Aorta (tissue), 5 donors: Measurements from ENCODE around the gene TNNI2. TPM values are rescaled to one million over a fixed set of nuclear protein-coding genes. Genes with fewer than 3 reads are reported as not detected.

Experiments used
- ATAC-seq: fragments of 200-7000 bp; cut with Tn5 transposase; one replicate; pipeline ENCODE4 v1.9.1; 2022; ENCODE audit warnings: moderate library complexity; ENCODE audit not compliant: low FRiP score
- DNase-seq, 2 donors: peaks; one replicate each; pipeline ENCODE4 v3.0.0-alpha.2; 2020
- H3K27ac ChIP-seq, 2 donors: one replicate each; pipeline ENCODE4 v1.5.1; 2013; ENCODE audit warnings: low read length in 2 of 2, mild to moderate bottlenecking in 2 of 2, moderate library complexity in 2 of 2, control low read depth in 1 of 2, inconsistent platforms in 1 of 2, low read depth in 1 of 2
- H3K27me3 ChIP-seq, 2 donors: one replicate each; pipeline ENCODE4 v1.6.1; 2013; ENCODE audit warnings: control low read depth in 1 of 2, low read length in 1 of 2, mild to moderate bottlenecking in 1 of 2, moderate library complexity in 1 of 2; ENCODE audit not compliant: insufficient read depth in 2 of 2, control insufficient read depth in 1 of 2
- H3K36me3 ChIP-seq, 2 donors: one replicate each; pipeline ENCODE4 v1.6.1; 2013; ENCODE audit warnings: control low read depth in 1 of 2, low read length in 1 of 2, mild to moderate bottlenecking in 1 of 2; ENCODE audit not compliant: insufficient read depth in 2 of 2, control insufficient read depth in 1 of 2
- H3K4me1 ChIP-seq, 2 donors: one replicate each; pipeline ENCODE4 v1.6.1; 2013; ENCODE audit warnings: low read length in 2 of 2, control low read depth in 1 of 2, mild to moderate bottlenecking in 1 of 2, moderate library complexity in 1 of 2; ENCODE audit not compliant: insufficient read depth in 2 of 2, control insufficient read depth in 1 of 2
- H3K4me3 ChIP-seq, 2 donors: one replicate each; pipeline ENCODE4 v1.5.1; 2013; ENCODE audit warnings: low read length in 2 of 2, control low read depth in 1 of 2, mild to moderate bottlenecking in 1 of 2
- H3K9me3 ChIP-seq: one replicate; pipeline ENCODE4 v1.6.1; 2013; ENCODE audit warnings: mild to moderate bottlenecking, low read length; ENCODE audit not compliant: control insufficient read depth
- WGBS, 2 donors: extraction: QIAGEN DNeasy Blood & Tissue Kit; methylation state at CpG; one replicate each; pipeline ENCODE4 v1.1.7; 2013; 5-methylcytosine and 5-hydroxymethylcytosine counted together
- intact Hi-C, 2 donors: fragments of 100-400 bp; cut with DNase I; formaldehyde crosslinking; loops; one replicate each; pipeline versions ENCODE4 v1.14.2 to v1.15.0; 2022
- polyA plus RNA-seq, 2 donors: library from polyadenylated mRNA; stranded (reverse); fragments of 200-250 nt; gene quantifications; one replicate each; pipeline ENCODE4 v1.2.3, GENCODE V29; 2013
- total RNA-seq, 2 donors: library from RNA; stranded (reverse); fragmentation: NEBNext Ultra II Directional; extraction: Animal tissue kit (Norgen Biotek cat#: 25700); gene quantifications; one replicate each; pipeline ENCODE4 v1.2.1, GENCODE V29; 2021
- donor health status: healthy with polysubstance abuse.
- donor health status: Bipolar disorder and iron deficiency.
- donor health status: DM: no; HTN: no; CAD: no.
- donor health status: DM: no; HTN: no; CAD: no.
- donor health status: DM: yes; HTN: yes; CAD: no.

The TNNI2 gene
- total and polyA plus RNA-seq, 4 donors = 0.75 to 2.2 (median 0.81) TPM

DNA sequence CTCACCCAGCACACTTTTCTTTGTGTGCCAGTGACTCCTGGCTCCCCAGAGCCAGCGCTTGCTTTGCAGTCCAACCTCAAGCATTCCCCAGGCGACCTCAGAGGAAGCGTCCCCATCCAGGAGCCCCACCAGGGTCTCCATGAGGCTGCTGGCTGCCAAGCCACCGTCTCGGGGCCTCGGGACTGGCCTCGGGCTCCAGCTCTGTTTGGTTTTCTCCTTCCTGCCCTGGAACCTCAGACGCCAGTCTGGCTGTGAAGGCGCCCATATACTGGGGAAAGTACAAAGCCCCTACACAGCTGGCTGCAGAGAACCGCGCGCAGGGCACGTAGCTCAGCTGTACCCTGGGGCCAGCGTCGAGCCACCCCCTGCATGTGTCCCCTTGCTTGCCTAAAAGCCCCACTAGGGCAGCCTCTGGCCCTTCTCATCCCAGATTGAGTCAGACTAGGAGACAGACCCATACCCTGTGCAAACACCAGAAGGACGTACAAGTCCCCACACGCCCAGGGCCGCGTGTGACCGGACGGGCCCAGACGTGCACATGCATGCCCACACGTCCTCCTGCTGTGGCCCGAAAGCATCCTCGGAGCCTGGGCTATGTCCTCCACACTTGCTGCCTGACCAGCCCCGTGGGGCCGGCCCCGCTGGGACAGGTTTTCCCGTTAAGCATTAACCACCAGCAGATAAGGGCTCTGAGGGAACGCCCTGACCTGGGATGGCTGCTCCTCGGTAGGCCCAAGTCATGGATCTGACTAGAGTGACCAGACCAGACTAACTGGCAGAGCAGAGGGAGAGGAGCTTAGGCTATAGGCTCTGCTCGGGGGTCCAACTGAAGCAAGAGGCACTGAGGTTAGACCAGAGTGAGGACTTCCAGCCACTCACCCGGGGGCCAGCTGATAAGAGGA, 8.2 kb upstream of the TNNI2 start:
- 29 to 32% methylated on average over 33 of the region's 33 CpGs for WGBS, 2 donors
- Histone ChIP-seq H3K36me3 (no peaks in the 10 kb centered on the region), H3K9me3 (no peaks in the 10 kb centered on the region), H3K27me3 (no peaks in the 10 kb centered on the region), H3K4me1 (no peaks in the 10 kb centered on the region), H3K4me3 (no peak overlapping the region), H3K27ac (peak overlapping the region; percentile 32 to 76)
- DNase-seq (peak in 1 of 2 donors; percentile 63), ATAC-seq (no peak)
- intact Hi-C loops = loop anchor here in 1 of 2 donors (1.0 to 5.0 kb wide), 2 partner anchors 133 to 178 kb away; partner anchors contain the start of gene KRTAP5-6

DNA sequence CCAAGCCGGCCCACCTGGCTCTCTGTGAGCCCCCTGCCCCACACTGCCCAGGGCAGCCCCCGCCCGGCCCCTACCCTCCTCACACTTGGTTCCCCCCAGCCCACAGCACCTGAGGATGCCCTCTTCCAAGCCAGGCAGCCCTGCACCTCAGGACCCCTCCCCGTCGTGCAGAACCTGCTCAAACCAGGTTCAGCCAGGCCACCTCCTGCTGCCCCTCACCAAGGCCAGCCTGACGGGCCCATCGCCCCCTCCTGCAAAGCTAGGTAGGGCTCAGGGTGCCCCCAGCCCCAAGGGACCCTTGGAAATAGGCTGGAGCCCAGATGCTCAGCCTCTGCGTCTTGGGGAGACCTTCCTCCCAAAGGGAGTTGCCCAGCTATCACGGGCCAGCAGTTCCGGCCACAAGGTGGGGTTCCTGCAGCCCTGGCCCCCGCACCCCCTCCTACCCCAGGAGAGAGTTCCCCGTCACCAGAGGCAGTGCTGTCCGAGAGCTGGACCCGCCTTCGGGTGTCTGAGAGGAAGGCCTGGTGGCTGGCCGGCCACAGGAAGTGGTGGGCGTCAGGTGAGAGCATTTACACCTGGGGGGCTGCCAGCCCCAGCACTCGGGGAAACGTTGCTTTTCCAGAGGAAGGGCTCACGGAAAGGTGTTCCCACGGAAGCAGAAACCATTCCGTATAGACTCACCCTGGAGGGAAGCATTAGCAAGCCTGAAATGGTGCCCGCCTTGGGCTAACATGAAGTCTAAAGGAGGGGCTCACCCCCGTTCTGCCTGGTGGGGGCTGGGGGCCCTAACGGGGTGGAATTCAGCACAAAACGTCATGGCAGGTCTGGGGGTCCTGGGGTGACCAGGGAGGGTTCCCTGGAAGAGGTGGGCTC, 7.2 kb upstream of the TNNI2 start:
- intact Hi-C loops = loop anchor here (1.0 to 5.0 kb wide), 3 partner anchors 137 to 179 kb away; no protein-coding TSS in a partner anchor
- 80 to 83% methylated on average over 26 of the region's 26 CpGs for WGBS, 2 donors
- H3K27ac ChIP-seq = no peak overlapping the region
- no peak for ATAC-seq
- no peaks in the 10 kb centered on the region for H3K27me3 ChIP-seq
- no peaks in the 10 kb centered on the region for H3K4me1 ChIP-seq
- DNase-seq = no peak
- H3K36me3 ChIP-seq = no peaks in the 10 kb centered on the region
- no peak overlapping the region for H3K4me3 ChIP-seq
- H3K9me3 ChIP-seq = no peaks in the 10 kb centered on the region

DNA sequence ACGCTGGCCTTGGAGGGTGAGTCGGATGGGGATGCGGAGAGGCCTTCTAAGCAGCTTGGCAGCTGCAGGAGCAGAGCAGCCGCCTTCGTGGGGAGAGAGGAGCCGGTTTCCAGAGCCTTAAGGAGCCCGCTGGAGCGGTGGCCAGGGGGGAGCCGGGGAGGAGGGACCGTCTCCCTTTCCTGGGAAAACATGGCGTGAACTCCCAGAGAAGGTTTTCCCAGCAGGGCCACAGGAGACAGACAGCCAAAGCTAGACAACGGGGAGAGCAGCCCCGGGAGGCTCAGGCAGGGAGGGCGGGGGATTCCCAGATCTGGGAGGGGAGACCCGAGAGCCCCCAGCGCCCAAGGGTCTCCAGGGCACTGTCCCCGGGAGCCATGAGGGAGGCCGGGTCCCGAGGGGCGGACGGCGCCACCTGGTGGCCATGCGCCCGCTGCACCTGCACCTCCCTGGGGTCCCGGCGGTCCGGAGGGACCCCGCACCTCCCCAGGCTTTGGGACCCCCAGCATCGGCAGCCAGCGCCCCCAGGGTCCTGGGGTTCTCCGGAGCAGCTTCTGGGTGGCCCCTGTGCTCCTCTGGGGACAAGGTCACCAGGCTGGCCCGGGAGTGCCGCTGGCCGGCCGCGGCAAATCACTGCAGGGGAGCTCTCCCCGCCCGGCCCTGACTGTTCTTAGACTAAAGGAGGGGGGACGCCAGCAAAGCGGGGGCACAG, 6.4 kb upstream of the TNNI2 start:
- no peaks in the 10 kb centered on the region for H3K9me3 ChIP-seq
- H3K27ac ChIP-seq = no peak overlapping the region
- no peaks in the 10 kb centered on the region for H3K4me1 ChIP-seq
- 12 to 13% methylated on average over 38 to 40 of the region's 40 CpGs for WGBS, 2 donors
- DNase-seq = peak; percentile 77 to 91
- peak; percentile 64 for ATAC-seq
- H3K4me3 ChIP-seq = no peak overlapping the region
- no peaks in the 10 kb centered on the region for H3K27me3 ChIP-seq
- H3K36me3 ChIP-seq = no peaks in the 10 kb centered on the region
- intact Hi-C loops = loop anchor here (1.0 to 5.0 kb wide), 3 partner anchors 138 to 180 kb away; no protein-coding TSS in a partner anchor

DNA sequence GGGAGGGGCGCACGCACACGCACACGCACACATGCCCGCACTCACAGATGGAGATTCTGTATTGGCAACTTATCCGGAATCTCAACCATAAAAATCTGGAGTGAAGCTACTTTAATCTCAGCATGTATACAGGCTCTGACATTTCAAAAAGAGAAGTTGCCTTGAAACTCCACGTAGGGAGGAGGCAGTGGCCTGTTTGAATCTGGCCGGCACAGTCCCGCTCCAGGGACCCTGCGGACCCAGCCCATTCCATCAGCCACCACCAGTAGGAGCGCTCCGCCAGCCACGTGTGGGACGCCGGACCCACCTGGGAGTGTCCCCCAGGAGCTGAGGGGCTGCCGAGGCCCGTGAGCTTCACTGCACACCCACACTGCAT, 5.9 kb upstream of the TNNI2 start:
- intact Hi-C loops = loop anchor here (1.0 to 5.0 kb wide), 3 partner anchors 139 to 181 kb away; no protein-coding TSS in a partner anchor
- Histone ChIP-seq H3K4me3 (no peak overlapping the region), H3K4me1 (no peaks in the 10 kb centered on the region), H3K9me3 (no peaks in the 10 kb centered on the region), H3K36me3 (no peaks in the 10 kb centered on the region), H3K27me3 (no peaks in the 10 kb centered on the region), H3K27ac (no peak overlapping the region)
- no peak for ATAC-seq
- DNase-seq = peak in 1 of 2 donors; percentile 40
- 64 to 71% methylated on average over 17 of the region's 17 CpGs for WGBS, 2 donors

DNA sequence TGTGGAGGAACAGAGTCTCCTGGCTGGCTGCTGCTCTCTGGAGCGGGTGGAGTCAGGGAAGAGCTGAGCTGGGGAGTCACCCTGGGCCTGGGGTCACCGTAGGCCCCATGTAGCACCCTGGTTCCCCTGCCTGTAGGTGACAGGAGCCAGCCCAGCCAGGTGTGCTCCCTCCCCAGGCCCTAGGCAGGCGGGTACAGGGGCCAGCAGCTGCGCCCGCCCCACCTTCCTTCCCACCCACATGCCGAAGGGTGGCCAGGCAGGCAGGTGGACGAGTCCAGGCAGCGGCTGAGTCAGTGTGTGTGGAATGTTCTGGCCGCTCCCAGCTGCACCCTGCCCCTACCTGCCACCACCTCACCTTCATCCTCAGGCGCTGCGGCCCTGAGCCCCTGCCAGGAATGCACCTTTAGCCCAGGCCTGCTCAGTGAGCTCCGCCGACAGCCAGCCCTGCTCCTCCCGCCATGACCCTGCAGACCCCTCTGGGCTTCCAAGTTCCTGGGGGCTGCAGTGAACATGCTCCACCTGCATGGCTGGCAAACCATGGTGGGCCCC, 4.6 kb upstream of the TNNI2 start:
- no peak overlapping the region for H3K4me3 ChIP-seq
- 92 to 94% methylated on average over 14 of the region's 14 CpGs for WGBS, 2 donors
- DNase-seq (no peak), ATAC-seq (no peak)
- H3K27me3 ChIP-seq = no peaks in the 10 kb centered on the region
- intact Hi-C loops = loop anchor here in 1 of 2 donors (5.0 kb wide), 1 partner anchor 182 kb away; no protein-coding TSS in a partner anchor
- no peaks in the 10 kb centered on the region for H3K36me3 ChIP-seq
- no peaks in the 10 kb centered on the region for H3K4me1 ChIP-seq
- no peaks in the 10 kb centered on the region for H3K9me3 ChIP-seq
- no peak overlapping the region for H3K27ac ChIP-seq

DNA sequence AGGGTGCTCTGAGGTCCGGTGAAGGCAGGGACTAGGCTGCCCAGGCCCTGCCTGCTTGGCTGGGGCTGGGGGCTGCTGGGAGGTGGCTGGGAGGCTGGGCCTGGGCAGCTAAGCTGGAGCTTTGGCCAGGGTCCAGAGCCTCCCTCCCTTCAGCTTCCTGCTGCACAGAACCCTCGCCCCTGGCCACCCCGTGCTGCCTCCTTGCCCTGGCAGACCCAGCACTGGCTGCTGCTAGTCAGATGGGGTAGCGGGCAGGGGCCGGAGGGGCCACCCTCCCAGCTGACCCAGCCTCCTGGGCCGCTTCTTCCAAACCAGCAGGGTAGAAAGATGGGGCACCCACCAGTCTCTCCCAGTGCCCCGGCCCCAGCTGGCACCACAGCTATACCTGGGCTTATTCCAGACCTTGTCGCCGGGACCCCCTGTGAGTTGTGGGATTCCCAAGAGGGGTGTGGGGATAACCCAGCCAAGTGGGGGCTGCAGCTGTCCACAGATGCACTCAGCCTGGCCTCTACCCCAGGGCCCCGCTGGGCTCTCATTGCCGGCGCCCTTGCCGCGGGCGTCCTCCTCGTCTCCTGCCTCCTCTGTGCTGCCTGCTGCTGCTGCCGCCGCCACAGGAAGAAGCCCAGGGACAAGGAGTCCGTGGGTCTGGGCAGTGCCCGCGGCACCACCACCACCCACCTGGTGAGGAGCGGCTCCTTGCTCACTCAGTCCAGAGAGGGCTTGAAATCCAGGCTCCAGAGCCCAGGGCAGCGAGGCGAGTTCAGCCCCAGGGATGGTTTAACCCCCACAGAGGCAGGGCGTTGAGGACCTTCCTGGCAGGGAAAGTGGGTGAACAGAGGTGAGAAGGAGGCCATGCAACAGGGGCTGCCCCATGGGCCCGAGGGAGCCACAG, 3.8 kb upstream of the TNNI2 start, which contains the start of gene SYT8:
Gene SYT8, plus strand, starts transcription at position 212 of the 892 bp plus-strand sequence. Its CDS starts 116 bp downstream, at position 328.
- Histone ChIP-seq H3K4me1 (no peaks in the 10 kb centered on the region), H3K27ac (no peak within 1 kb of the TSS), H3K36me3 (no peaks in the 10 kb centered on the region), H3K4me3 (no peak within 1 kb of the TSS), H3K9me3 (no peaks in the 10 kb centered on the region), H3K27me3 (no peaks in the 10 kb centered on the region)
- ATAC-seq = no peak
- intact Hi-C loops = loop anchor here (5.0 kb wide), 4 partner anchors 42 to 317 kb away; partner anchors contain the start of gene TNNT3 (in 1 of the 2)
- WGBS, 2 donors = 87 to 90% methylated on average over 25 to 26 of the region's 26 CpGs
- no peak for DNase-seq

DNA sequence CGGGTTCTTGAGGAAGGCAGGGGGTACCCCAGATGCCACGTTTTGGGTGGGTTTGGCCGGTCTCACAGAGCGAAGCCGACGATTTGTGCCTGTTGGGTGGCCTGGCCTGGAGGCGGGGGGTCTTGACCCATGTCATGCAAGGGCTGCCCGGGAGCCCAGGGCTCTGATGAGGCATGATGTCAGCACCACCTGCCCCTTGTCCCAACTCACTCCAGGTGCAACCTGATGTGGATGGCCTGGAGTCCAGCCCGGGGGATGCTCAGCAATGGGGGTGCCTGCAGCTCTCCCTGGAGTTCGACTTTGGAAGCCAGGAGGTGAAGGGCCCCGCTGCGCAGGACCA, 3.1 kb upstream of the TNNI2 start:
- H3K36me3 ChIP-seq = no peaks in the 10 kb centered on the region
- no peak overlapping the region for H3K27ac ChIP-seq
- intact Hi-C loops = loop anchor here (5.0 kb wide), 3 partner anchors 42 to 317 kb away; partner anchors contain the start of gene TNNT3 (in 1 of the 2)
- DNase-seq = peak in 1 of 2 donors; percentile 44
- no peak for ATAC-seq
- H3K9me3 ChIP-seq = no peaks in the 10 kb centered on the region
- H3K4me1 ChIP-seq = no peaks in the 10 kb centered on the region
- 92 to 94% methylated on average over 12 of the region's 12 CpGs for WGBS, 2 donors
- no peak overlapping the region for H3K4me3 ChIP-seq
- no peaks in the 10 kb centered on the region for H3K27me3 ChIP-seq
